AG10803 (cell line): Measurements from ENCODE around the gene PIGL.
"Not testable (repeated sequence)": the region's sequence is repeated elsewhere in the genome, so short reads cannot be mapped to it uniquely, and the experiment has no call there.

Source experiments
- DNase-seq: peaks from one replicate; pipeline ENCODE4 v3.0.0; 2010; ENCODE audit warnings: low read depth
- H3K4me3 ChIP-seq: 2 replicates; pipeline ENCODE4 v1.5.1; 2011; ENCODE audit warnings: mild to moderate bottlenecking, low read length, control low read depth
- CTCF ChIP-seq: conservative IDR thresholded peaks from 2 replicates; pipeline ENCODE4 v1.5.1; 2011; ENCODE audit warnings: mild to moderate bottlenecking, low read length, control low read depth, inconsistent platforms

Gene PIGL

GRCh38 chr17:16300554-16300953, 83.5 kb downstream of the PIGL start:
- TF ChIP-seq CTCF = no peak
- H3K4me3 ChIP-seq = no peak overlapping the region
- DNase-seq = no peak

- no peak for DNase-seq
- no peak overlapping the region for H3K4me3 ChIP-seq
- TF ChIP-seq CTCF = no peak
These were observed 85.2 kb downstream of the PIGL start for GRCh38 chr17:16301963-16302855.

DNA sequence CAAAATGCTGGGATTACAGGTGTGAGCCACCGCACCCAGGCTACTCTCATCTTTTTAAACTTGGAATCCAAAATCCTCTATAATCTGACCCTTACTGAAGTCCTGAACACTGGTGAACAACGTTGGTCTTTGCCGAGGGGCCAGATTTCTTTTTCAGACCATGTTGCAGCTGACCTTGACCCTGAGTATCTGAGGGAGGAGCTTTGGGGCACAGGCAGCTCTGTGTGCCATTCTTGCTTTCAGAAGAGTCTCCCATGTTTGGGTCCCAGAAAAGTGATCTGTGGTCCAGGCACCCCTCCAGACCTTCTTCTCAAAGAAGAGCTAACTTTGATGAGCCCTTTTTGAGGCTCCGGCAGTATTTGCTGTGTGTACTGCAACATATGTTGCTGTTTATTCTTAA, 85.8 kb downstream of the PIGL start:
- DNase-seq = no peak
- no peak overlapping the region for H3K4me3 ChIP-seq
- TF ChIP-seq CTCF = no peak

DNA sequence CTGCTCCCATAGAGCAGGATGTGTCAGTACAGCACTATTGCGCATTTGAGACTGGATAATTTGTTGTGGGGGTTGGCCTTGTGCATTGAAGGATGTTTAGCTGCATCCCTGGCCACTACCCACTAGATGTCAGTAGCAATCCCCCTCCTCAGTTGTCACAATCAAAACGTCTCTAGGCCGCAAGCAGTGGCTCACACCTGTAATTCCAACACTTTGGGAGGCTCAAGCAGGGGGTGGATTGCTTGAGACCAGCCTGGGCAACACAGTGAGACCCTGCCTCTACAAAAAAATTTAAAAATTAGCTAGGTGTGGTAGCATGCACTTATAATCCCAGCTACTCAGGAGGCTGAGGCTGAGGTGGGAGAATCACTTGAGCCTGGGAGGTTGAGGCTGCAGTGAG, 87.8 kb downstream of the PIGL start:
- no peak overlapping the region for H3K4me3 ChIP-seq
- DNase-seq = peak; percentile 25
- peak; percentile 45 for TF ChIP-seq CTCF

DNA sequence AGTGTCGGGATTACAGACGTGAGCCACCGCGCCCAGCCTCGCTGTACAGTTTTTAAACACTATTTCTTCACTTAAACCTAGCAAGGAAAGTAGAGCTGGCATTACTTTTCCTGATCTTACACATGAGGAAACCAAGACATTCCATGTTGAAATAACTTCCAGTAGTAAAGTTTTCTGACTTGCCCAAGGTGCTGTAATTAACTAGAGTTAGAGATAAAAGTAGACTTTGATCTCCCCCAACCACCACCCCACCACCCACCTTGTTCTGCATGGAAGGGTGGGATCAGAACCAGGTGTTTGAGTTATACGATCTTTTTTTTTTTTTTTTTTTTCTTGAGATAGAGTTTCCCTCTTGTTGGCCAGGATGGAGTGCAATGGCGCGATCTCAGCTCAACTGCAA, 89.2 kb downstream of the PIGL start:
- DNase-seq = no peak
- TF ChIP-seq CTCF = no peak
- H3K4me3 ChIP-seq = no peak overlapping the region

DNA sequence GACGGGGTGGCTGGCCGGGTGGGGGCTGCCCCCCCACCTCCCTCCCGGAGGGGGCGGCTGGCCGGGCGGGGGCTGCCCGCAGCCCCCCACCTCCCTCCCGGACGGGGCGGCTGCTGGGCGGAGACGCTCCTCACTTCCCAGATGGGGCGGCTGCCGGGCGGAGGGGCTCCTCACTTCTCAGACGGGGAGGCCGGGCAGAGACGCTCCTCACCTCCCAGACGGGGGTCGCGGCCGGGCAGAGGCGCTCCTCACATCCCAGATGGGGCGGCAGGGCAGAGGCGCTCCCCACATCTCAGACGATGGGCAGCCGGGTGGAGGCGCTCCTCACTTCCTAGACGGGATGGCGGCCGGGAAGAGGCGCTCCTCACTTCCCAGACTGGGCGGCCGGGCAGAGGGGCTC, 95.1 kb downstream of the PIGL start:
- DNase-seq, H3K4me3 ChIP-seq: not testable (repeated sequence)

- H3K4me3 ChIP-seq = no peak overlapping the region
- TF ChIP-seq CTCF = no peak
- DNase-seq = no peak
These were observed 96.4 kb downstream of the PIGL start for GRCh38 chr17:16313139-16314090.
